Stimulated activated CD4-positive, alpha-beta T cell treated with anti-CD3 and anti-CD28 coated beads, Interleukin-2, amount 100 ng/mL, for 24 hours (primary cell): ENCODE results near the gene LDLR.
"Not testable (repeated sequence)": the region's sequence is repeated elsewhere in the genome, so short reads cannot be mapped to it uniquely, and the experiment has no call there.

ENCODE experiments used
- DNase-seq, 2 donors: peaks; one replicate each; pipeline ENCODE4 v3.0.0-alpha.2; 2020

Gene LDLR

DNA sequence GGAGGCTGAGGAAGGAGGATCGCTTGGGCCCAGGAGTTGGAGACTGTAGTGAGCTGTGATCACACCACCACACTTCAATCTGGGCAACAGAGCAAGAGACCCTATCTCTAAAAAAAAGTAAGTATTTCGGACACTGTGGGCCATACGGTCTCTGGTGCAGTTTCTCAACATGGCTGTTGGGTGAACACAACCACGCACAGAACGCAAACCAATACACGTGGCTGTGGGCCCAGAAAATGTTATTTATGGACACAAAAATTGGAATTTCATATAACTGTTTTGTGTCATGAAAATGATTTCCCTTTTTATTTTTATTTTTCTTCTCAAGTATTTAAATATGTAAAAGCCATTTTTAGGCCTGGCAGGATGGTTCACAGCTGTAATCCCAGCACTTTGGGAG is 19.5 kb downstream of the LDLR start:
- DNase-seq: no peak

DNA sequence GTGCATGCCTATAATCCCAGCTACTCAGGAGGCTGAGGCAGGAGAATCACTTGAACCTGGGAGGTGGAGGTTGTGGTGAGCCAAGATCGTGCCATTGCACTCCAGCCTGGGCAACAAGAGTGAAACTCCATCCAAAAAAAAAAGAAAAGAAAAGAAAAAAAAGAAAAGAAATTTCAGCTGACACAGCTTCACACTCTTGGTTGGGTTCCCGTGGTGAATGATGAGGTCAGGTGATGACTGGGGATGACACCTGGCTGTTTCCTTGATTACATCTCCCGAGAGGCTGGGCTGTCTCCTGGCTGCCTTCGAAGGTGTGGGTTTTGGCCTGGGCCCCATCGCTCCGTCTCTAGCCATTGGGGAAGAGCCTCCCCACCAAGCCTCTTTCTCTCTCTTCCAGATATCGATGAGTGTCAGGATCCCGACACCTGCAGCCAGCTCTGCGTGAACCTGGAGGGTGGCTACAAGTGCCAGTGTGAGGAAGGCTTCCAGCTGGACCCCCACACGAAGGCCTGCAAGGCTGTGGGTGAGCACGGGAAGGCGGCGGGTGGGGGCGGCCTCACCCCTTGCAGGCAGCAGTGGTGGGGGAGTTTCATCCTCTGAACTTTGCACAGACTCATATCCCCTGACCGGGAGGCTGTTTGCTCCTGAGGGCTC is 22.0 kb downstream of the LDLR start:
- DNase-seq: no peak

DNA sequence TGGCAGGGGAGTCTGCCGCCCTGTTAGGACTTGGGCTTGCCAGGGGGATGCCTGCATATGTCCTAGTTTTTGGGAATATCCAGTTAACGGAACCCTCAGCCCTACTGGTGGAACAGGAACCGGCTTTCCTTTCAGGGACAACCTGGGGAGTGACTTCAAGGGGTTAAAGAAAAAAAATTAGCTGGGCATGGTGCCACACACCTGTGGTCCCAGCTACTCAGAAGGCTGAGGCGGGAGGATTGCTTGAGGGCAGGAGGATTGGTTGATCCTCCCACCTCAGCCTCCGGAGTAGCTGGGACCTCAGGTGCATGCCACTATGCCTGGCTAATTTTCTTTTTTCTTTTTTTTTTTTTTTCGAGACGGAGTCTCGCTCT is 22.5 kb downstream of the LDLR start:
- DNase-seq: no peak

DNA sequence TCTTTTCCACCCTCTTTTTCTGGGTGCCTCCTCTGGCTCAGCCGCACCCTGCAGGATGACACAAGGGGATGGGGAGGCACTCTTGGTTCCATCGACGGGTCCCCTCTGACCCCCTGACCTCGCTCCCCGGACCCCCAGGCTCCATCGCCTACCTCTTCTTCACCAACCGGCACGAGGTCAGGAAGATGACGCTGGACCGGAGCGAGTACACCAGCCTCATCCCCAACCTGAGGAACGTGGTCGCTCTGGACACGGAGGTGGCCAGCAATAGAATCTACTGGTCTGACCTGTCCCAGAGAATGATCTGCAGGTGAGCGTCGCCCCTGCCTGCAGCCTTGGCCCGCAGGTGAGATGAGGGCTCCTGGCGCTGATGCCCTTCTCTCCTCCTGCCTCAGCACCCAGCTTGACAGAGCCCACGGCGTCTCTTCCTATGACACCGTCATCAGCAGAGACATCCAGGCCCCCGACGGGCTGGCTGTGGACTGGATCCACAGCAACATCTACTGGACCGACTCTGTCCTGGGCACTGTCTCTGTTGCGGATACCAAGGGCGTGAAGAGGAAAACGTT is 24.0 kb downstream of the LDLR start:
- no peak for DNase-seq

DNA sequence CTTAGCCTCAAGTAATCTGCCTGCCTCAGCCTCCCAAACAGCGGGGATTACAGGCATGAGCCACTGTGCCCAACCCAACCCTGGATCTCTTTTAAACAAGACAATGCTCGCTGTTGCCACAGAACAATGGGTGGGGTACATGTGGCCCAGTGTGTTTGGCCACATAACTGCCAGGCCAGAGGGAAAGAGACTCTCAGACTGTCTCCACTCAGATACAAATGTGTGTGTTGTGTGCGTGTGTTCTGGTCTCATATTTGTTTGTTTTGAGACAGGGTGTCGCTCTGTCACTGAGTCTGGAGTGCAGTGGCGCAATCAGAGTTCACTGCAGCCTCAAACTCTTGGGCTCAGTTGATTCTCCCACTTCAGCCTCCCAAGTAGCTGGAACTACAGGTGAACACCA is 25.8 kb downstream of the LDLR start:
- no peak for DNase-seq

DNA sequence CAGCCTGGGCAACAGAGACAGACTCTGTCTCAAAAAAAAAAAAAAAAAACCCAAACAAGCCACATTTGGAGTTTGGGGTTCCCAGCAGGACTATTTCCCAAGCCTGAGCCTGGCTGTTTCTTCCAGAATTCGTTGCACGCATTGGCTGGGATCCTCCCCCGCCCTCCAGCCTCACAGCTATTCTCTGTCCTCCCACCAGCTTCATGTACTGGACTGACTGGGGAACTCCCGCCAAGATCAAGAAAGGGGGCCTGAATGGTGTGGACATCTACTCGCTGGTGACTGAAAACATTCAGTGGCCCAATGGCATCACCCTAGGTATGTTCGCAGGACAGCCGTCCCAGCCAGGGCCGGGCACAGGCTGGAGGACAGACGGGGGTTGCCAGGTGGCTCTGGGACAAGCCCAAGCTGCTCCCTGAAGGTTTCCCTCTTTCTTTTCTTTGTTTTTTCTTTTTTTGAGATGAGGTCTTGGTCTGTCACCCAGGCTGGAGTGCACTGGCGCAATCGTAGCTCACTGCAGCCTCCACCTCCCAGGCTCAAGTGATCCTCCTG is 26.7 kb downstream of the LDLR start:
- no peak for DNase-seq

DNA sequence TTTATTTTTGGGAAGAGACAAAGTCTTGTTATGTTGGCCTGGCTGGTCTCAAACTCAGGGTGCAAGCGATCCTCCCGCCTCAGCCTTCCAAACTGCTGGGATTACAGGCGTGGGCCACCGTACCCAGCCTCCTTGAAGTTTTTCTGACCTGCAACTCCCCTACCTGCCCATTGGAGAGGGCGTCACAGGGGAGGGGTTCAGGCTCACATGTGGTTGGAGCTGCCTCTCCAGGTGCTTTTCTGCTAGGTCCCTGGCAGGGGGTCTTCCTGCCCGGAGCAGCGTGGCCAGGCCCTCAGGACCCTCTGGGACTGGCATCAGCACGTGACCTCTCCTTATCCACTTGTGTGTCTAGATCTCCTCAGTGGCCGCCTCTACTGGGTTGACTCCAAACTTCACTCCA is 27.2 kb downstream of the LDLR start:
- no peak for DNase-seq

DNA sequence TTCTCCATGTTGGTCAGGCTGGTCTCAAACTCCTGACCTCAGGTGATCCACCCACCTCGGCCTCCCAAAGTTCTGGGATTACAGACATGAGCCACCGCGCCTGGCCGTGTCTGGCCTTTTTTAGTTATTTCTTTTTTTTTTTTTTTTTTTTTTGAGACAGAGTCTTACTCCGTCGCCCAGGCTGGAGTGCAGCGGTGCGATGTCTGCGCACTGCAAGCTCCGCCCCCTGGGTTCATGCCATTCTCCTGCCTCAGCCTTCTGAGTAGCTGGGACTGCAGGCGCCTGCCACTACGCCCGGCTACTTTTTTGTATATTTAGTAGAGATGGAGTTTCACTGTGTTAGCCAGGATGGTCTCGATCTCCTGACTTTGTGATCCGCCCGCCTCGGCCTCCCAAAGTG is 32.7 kb downstream of the LDLR start:
- not testable (repeated sequence) for DNase-seq

DNA sequence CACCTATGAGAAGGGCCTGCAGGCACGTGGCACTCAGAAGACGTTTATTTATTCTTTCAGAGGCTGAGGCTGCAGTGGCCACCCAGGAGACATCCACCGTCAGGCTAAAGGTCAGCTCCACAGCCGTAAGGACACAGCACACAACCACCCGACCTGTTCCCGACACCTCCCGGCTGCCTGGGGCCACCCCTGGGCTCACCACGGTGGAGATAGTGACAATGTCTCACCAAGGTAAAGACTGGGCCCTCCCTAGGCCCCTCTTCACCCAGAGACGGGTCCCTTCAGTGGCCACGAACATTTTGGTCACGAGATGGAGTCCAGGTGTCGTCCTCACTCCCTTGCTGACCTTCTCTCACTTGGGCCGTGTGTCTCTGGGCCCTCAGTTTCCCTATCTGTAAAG is 33.9 kb downstream of the LDLR start:
- DNase-seq: no peak

DNA sequence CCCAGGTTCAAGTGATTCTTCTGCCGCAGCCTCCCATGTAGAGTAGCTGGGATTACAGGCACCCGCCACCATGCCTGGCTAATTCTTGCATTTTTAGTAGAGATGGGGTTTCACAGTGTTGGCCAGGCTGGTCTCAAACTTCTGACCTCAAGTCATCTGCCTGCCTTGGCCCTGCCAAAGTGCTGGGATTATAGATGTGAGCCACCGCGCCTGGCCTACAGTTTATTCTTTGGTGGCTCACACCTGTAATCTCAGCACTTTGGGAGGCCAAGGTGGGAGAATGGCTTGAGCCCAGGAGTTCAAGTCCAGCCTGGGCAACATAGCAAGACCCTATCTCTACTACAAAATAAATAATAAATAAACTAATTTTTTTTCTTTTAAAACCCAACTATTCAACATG is 34.9 kb downstream of the LDLR start:
- not testable (repeated sequence) for DNase-seq

DNA sequence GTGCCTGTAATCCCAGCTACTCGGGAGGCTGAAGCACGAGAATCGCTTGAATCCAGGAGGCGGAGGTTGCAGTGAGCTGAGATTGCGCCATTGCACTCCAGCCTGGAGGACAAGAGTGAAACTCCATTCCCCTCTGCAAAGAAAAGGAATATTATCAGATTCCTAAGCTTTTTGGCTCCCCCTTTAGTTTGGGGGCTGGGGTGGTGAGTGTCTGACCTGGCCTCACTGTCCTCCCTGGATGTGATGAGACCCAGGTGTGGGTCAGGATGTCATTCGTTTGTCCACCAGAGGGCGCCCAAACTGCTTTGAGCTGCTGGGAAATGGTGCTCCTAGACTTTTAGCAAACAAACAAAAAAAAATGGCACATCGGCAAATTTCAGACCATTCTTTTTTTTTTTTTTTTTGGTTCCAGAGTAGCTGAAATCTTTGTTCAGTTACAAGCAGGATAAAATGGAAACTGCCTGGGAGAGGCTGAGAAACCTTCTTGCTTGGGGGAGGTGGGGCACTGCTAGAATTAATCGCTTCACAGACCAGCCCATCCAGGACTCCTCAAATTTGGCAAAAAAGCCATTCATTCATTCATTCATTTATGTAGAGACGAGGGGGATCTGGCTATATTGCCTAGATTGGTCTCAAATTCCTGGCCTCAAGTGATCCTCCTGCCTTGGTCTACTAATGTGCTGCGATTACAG is 36.9 kb downstream of the LDLR start:
- DNase-seq: peak; percentile 84 to 86

DNA sequence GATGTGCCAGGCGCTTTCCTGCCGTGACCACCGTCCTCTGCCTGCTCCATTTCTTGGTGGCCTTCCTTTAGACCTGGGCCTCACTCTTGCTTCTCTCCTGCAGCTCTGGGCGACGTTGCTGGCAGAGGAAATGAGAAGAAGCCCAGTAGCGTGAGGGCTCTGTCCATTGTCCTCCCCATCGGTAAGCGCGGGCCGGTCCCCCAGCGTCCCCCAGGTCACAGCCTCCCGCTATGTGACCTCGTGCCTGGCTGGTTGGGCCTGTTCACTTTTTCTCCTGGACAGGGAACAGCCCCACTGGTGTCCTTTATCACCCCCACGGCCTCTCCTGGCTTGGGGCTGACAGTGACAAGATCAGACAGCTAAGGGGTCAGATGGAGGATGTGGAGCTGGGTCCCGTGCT is 38.6 kb downstream of the LDLR start:
- no peak for DNase-seq

DNA sequence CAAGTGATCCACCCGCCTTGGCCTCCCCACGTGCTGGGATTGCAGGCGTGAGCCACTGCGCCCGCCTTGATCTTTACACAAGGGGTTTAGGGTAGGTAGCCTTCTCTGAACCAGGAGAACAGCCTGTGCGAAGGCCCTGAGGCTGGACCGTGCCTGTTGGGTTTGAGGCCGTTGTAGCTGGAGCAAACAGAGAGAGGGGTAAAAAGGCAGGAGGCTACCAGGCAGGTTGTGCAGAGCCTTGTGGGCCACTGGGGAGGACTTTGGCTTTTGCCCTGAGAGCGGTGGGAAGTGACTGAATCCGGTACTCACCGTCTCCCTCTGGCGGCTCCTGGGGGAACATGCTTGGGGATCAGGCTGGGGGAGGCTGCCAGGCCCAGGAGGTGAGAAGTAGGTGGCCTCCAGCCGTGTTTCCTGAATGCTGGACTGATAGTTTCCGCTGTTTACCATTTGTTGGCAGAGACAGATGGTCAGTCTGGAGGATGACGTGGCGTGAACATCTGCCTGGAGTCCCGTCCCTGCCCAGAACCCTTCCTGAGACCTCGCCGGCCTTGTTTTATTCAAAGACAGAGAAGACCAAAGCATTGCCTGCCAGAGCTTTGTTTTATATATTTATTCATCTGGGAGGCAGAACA is 41.7 kb downstream of the LDLR start:
- DNase-seq: peak; percentile 79

DNA sequence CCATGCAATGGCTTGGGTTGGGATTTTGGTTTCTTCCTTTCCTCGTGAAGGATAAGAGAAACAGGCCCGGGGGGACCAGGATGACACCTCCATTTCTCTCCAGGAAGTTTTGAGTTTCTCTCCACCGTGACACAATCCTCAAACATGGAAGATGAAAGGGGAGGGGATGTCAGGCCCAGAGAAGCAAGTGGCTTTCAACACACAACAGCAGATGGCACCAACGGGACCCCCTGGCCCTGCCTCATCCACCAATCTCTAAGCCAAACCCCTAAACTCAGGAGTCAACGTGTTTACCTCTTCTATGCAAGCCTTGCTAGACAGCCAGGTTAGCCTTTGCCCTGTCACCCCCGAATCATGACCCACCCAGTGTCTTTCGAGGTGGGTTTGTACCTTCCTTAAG is 42.2 kb downstream of the LDLR start:
- DNase-seq: no peak

DNA sequence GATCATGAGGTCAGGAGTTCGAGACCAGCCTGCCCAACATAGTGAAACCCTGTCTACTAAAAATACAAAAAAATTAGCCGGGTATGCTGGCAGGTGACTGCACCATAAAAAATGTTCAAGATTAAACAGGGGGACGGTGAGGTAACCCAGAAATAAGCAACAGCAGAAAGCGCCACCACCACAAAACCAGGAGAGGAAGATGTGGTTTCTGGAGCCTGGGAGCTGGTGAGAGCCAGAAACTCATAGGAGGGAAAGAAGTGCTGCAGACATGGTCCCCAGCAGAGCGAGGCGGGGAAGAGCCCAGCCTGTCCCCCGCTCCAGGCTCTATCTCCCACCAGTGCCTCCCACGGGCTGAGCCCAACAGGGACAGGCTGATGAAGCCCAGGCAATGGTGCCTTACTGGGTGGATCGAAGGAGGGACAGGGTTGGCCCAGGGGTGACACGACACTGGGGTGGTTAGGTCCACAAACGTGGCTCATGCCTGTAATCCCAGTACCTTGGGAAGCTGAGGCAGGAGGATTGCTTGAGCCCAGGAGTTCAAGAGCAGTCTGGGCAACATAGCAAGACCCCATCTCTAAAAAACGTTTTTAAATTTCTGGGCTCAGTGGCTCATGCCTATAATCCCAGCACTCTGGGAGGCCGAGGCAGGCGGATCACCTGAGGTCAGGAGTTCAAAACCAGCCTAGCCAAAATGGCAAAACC is 47.3 kb downstream of the LDLR start:
- no peak for DNase-seq

DNA sequence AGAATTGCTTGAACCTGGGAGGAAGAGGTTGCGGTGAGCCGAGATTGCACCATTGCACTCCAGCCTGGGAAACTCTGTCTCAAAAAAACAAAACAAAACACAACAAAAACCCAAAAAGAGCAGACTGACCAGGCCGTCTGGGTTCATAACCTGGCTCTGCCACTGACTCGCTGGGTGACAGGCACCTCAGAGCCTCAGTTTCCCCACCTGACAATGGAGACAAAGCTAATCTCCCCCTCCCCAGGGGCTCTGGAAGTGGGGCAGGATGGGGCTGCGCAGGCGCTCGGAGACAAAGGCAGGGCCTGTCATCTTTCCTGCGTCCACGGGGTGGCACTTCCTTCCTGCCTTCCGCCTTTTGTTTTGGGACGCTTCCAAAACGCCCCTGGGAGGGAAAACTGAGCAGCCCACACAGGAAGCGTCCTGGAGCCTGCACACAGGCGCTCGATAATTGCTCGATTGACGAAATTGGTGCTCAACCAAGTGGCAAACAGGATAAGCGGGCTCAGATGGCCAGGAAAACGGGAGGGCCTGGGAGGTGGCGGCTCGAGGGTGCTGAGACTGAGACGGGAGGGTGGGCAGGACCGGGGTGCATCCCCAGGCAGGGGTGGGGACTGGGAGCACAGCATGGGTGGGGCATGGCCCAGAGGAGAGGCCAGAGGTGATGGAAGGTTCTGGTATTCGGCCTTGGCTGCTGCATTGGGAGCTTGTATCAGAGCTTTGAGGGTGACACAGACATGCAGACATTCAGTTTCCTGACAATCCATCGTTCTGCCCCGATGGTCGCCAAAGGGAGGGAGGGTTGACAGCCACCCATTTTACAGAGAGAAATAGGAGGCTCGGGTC is 48.5 kb downstream of the LDLR start:
- DNase-seq: peak; percentile 62 to 67

DNA sequence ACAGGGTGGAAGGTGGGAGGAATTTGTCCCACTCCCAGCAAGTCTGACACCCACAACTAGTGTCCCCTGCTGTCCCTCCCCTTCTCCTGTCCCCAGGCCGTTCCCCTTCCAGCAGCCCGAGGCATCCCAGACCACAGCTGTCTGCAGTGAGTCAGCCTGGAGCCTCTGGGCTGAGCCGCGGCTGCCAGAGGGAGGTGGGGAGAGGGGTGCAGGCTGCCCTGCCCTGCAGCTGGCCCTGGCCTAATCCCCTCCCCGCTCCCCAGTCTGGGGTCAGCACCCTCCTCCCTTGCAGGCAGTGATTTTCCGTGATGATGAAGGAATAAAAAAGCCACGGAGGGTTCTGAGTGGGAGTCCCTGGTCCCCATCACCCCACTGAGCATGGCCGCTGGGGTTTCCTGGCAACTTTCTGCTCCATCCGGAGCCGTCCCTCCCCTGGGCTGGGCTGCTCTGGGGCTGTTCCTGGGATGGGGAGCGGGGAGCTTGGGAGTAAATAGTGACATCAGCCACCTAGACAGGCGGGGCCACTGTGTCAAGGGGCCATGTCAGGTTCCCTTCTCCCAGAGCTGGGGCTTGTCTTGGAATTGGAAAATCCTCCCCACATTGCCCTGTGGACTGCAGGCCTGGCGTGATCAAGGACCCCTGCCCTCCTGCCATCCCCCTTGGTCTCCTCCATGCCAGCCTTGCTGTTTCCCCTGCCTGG is 49.5 kb downstream of the LDLR start:
- no peak for DNase-seq

DNA sequence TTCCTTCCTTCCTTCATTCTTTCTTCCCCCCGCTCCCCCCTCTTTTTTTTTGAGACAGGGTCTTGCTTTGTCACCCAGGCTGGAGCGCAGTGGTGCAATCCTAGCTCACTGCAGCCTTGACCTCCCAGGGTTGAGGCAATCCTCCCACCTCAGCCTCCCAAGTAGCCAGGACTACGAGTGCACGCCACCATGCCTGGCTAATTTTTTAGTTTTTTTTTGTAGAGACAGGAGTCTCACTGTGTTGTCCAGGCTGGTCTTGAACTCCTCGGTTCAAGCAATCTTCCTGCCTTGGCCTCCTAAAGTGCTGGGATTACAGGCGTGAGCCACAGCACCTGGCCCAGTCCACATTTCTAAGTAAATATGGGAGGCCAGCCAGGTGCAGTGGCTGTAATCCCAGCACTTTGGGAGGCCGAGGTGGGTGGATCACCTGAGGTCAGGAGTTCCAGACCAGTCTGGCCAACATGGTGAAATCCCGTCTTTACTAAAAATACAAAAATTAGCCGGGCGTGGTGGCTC is 50.8 kb downstream of the LDLR start:
- not testable (repeated sequence) for DNase-seq

DNA sequence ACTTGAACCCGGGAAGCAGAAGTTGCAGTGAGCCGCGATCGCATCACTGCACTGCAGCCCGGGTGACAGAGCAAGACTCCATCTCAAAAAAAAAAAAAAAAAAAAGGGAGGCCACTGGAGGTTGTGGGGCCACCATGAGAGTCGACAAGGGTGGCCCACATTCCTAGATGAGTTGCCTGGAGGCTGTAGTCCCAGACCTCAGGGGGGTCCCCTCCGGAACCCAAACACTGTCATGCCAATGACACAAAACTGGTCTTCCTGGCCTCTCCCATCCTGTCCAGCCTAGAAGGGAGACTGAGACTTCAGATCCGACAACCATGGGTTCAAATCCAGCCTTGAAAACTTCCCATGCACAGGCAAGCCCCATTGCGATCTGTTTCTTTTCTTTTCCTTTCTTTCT is 51.6 kb downstream of the LDLR start:
- DNase-seq: no peak

DNA sequence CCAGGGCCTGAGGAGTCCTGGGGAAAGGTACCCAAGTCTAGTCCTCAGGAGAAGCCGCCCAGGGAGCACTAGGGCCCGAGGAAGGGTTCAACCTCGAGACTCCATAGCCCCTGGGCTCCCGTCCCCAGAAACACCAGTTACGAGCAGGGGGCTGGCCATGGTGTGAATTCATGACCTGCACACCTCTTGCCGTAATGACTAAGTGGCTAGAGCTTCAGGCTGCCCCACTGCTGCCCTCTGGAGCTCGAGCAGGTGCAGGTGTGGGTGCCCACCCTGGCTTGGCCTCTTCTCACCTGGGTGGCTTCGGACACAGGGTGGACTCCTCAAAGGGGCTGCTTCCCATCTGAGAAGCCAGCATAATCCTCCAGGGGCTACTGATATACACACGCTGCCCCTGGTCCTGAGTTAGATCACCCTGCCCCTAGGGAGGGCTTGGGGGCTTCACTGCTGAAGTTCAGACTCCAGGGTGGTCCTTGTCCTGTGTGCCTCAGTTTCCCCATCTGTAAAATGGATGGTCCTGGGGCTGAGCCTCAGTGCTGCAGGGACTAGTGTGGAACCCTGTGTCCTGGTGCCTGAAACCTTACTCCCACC is 52.8 kb downstream of the LDLR start:
- DNase-seq: no peak
